HG02798 (cell line): Measurements from ENCODE around the gene PDIA6.

Experiments
- ATAC-seq: cut with Tn5 transposase; IDR thresholded peaks from one replicate; pipeline ENCODE4 v1.9.1; 2021; ENCODE audit warnings: mild to moderate bottlenecking; ENCODE audit not compliant: unreplicated experiment, poor library complexity

Gene PDIA6

GRCh38 chr2:10740226-10740625 is 72.4 kb downstream of the PDIA6 start:
- no peak for ATAC-seq

GRCh38 chr2:10738192-10738591 is 74.4 kb downstream of the PDIA6 start:
- no peak for ATAC-seq

GRCh38 chr2:10733980-10734379 is 78.6 kb downstream of the PDIA6 start:
- ATAC-seq, result no peak

- no peak for ATAC-seq
Observed at GRCh38 chr2:10733566-10733925, 79.0 kb downstream of the PDIA6 start.
